ENCODE measurements around the gene LMAN1L. TPM values are rescaled to one million over a fixed set of nuclear protein-coding genes. Genes with fewer than 3 reads are reported as not detected.

LMAN1L gene
- total RNA-seq, 4 donors from 2014 or later, result 0.42 TPM; not detected in 3

- no peak for DNase-seq (ENCODE audit: low spot score in 2 of 2)
- H3K9me3 ChIP-seq, result no peaks in the 10 kb centered on the region
- no peaks in the 10 kb centered on the region for H3K27me3 ChIP-seq
- TF ChIP-seq POLR2A (IDR thresholded peaks at IDR 0.05) (no peak), EP300 (IDR thresholded peaks at IDR 0.05) (no peak)
- TF ChIP-seq, protein P1, sequence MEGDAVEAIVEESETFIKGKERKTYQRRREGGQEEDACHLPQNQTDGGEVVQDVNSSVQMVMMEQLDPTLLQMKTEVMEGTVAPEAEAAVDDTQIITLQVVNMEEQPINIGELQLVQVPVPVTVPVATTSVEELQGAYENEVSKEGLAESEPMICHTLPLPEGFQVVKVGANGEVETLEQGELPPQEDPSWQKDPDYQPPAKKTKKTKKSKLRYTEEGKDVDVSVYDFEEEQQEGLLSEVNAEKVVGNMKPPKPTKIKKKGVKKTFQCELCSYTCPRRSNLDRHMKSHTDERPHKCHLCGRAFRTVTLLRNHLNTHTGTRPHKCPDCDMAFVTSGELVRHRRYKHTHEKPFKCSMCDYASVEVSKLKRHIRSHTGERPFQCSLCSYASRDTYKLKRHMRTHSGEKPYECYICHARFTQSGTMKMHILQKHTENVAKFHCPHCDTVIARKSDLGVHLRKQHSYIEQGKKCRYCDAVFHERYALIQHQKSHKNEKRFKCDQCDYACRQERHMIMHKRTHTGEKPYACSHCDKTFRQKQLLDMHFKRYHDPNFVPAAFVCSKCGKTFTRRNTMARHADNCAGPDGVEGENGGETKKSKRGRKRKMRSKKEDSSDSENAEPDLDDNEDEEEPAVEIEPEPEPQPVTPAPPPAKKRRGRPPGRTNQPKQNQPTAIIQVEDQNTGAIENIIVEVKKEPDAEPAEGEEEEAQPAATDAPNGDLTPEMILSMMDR (IDR thresholded peaks at IDR 0.05), result no peak
- H3K4me3 ChIP-seq, result no peak overlapping the region
- peaks cover 0 to 34% (median 22%) of the 10 kb centered on the region in 4 donors for H3K4me1 ChIP-seq
- 87 to 90% methylated on average over 13 of the region's 13 CpGs for WGBS, 2 donors
- no peak overlapping the region for H3K27ac ChIP-seq
- peaks cover 0 to 52% (median 33%) of the 10 kb centered on the region in 3 donors for H3K36me3 ChIP-seq
These were observed 41.9 kb downstream of the LMAN1L start for GRCh38 chr15:74854453-74855022.

GRCh38 chr15:74855857-74856256, 43.2 kb downstream of the LMAN1L start:
- no peak for DNase-seq (ENCODE audit: low spot score in 2 of 2)
- Histone ChIP-seq H3K4me3 (no peak overlapping the region), H3K27me3 (no peaks in the 10 kb centered on the region), H3K4me1 (peaks cover 0 to 42% (median 24%) of the 10 kb centered on the region in 4 donors), H3K9me3 (no peaks in the 10 kb centered on the region), H3K27ac (no peak overlapping the region), H3K36me3 (peaks cover 0 to 38% (median 22%) of the 10 kb centered on the region in 3 donors)
- WGBS, 2 donors, result 82 to 95% methylated on average over 2 of the region's 2 CpGs
- TF ChIP-seq, protein P1 (IDR thresholded peaks at IDR 0.05), result no peak
- TF ChIP-seq POLR2A (IDR thresholded peaks at IDR 0.05) (no peak), EP300 (IDR thresholded peaks at IDR 0.05) (no peak)

GRCh38 chr15:74856537-74856936, 43.9 kb downstream of the LMAN1L start:
- no peak overlapping the region for H3K4me3 ChIP-seq
- 100% methylated on average over 1 of the region's 1 CpG for WGBS, 2 donors
- no peak overlapping the region for H3K27ac ChIP-seq
- H3K9me3 ChIP-seq, result no peaks in the 10 kb centered on the region
- TF ChIP-seq, protein P1 (IDR thresholded peaks at IDR 0.05), result no peak
- TF ChIP-seq EP300 (IDR thresholded peaks at IDR 0.05) (no peak), POLR2A (IDR thresholded peaks at IDR 0.05) (no peak)
- H3K27me3 ChIP-seq, result no peaks in the 10 kb centered on the region
- peaks cover 0 to 42% (median 24%) of the 10 kb centered on the region in 4 donors for H3K4me1 ChIP-seq
- DNase-seq (ENCODE audit: low spot score in 2 of 2), result no peak
- H3K36me3 ChIP-seq, result peaks cover 0 to 32% (median 22%) of the 10 kb centered on the region in 3 donors

- no peak for TF ChIP-seq POLR2A (IDR thresholded peaks at IDR 0.05)
- no peak for TF ChIP-seq EP300 (IDR thresholded peaks at IDR 0.05)
- TF ChIP-seq, protein P1 (IDR thresholded peaks at IDR 0.05), result no peak
- WGBS, 2 donors, result 66 to 68% methylated on average over 5 of the region's 5 CpGs
- Histone ChIP-seq H3K27me3 (no peaks in the 10 kb centered on the region), H3K4me3 (no peak overlapping the region), H3K4me1 (peaks cover 0 to 42% (median 24%) of the 10 kb centered on the region in 4 donors), H3K9me3 (no peaks in the 10 kb centered on the region), H3K36me3 (peaks cover 0 to 25% (median 17%) of the 10 kb centered on the region in 3 donors), H3K27ac (peak overlapping the region in 3 of 4 donors; percentile 9 to 26 (median 11))
- DNase-seq (ENCODE audit: low spot score in 2 of 2), result no peak
These were observed 44.5 kb downstream of the LMAN1L start for GRCh38 chr15:74857082-74857655.

DNA sequence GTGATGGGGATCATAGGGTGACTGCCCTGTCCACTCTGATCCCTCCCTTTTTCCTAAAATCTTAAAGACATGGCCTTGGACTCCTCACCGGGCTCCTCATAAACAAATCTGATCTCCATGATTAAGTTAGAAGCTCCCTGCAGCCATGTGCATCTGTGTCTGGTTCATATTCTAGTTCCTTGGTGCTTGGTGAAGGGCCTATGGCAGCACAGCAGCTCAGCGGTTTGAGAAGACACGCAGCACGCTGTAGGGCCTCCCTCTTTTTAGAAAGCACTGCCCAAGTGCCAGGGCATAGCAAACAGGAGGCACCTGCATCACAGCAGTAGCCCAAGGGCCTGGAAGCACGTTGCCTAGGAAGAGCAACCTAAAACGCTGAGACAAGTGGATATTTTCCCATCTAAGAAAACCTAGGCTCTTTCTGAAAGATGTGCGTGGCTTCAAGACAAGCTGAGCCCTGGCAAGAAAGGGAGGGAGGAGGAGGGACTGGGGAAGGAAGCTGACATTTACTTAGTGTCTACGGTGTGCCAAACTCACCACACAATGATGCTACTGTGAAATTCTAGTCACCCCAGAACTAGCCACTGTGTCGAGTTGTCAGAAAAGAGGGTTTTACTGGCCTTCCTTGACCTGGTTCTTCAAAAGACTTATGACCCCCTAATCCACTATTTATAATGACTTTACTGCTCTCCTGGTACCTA, 45.2 kb downstream of the LMAN1L start:
- peaks cover 0 to 19% (median 11%) of the 10 kb centered on the region in 3 donors for H3K36me3 ChIP-seq
- no peaks in the 10 kb centered on the region for H3K9me3 ChIP-seq
- H3K4me1 ChIP-seq, result peaks cover 0 to 42% (median 24%) of the 10 kb centered on the region in 4 donors
- TF ChIP-seq POLR2A (IDR thresholded peaks at IDR 0.05), result no peak
- TF ChIP-seq EP300 (IDR thresholded peaks at IDR 0.05), result no peak
- TF ChIP-seq, protein P1 (IDR thresholded peaks at IDR 0.05), result no peak
- no peaks in the 10 kb centered on the region for H3K27me3 ChIP-seq
- no peak for DNase-seq (ENCODE audit: low spot score in 2 of 2)
- H3K4me3 ChIP-seq, result no peak overlapping the region
- 48 to 57% methylated on average over 9 of the region's 9 CpGs for WGBS, 2 donors
- peak overlapping the region in 3 of 4 donors; percentile 11 to 50 (median 36) for H3K27ac ChIP-seq

Data from tibial nerve (tissue), 4 donors.